Measurements from ENCODE around the gene SELENOS. TPM values are rescaled to one million over a fixed set of nuclear protein-coding genes. Genes with fewer than 3 reads are reported as not detected.
A peak's percentile ranks its signal among the peaks of the same experiment; 100 is the strongest.

Gene SELENOS
- total and polyA plus RNA-seq, 9 of the 15 experiments (the other 6 are each of a cell fraction or from before 2014, with no cell fraction given) = 24.9 to 57.4 (median 47.9) TPM

DNA sequence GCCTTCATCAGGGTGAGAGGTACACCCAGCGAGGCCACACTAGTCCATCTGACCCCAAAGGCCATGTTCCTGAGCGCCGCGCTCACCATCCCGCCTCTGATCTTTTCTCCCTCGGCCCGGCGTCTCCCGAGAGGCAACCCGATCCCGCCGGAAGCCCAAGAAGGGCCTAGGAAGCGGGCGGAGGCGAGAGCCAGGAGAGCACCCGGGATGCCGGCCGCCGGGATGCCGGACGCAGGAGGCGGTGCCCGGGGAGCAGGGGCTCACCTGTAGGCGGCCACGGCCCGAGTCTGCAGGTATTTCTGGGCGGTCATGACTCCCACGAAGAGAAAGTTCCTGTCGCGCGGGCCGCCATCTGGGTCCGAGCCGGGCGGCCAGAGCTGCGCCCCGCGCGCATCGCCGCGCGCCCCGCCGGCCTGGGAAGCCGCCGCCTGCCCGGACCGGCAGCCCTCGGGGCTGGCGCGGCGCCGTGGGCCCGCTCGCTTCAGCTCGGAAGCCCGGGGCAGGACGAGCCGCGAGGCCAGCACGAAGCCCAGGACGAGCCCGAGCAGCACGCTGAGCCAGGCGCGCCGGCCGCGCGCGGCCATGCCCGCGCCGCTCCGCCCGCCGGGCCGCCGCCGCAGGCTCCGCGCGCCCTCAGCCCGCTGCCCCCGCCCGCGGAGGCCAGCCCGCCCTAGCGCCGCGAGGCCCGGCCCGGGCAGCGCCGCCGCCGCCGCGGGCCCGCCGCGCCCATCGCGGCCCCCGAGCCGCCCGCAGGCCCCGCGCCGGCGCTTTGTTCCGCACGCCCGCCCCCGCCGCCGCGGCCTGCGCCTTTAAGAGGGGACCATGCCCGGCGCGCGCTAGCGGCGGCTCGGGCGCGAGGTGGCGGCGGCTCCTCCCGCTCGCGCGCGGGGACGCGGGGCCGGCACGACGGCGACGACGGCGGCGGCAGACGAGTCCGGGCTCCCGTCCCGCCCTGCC lies 26.1 kb downstream of the SELENOS start (continued):
- no peak for TF ChIP-seq DMBX1 (CRISPR knock-in tag; IDR thresholded peaks at IDR 0.05; ENCODE audit: borderline replicate concordance)
- TF ChIP-seq, protein P1, sequence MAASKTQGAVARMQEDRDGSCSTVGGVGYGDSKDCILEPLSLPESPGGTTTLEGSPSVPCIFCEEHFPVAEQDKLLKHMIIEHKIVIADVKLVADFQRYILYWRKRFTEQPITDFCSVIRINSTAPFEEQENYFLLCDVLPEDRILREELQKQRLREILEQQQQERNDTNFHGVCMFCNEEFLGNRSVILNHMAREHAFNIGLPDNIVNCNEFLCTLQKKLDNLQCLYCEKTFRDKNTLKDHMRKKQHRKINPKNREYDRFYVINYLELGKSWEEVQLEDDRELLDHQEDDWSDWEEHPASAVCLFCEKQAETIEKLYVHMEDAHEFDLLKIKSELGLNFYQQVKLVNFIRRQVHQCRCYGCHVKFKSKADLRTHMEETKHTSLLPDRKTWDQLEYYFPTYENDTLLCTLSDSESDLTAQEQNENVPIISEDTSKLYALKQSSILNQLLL (CRISPR knock-in tag; IDR thresholded peaks at IDR 0.05; ENCODE audit: borderline replicate concordance) = no peak
- TF ChIP-seq ERF (CRISPR knock-in tag; IDR thresholded peaks at IDR 0.05) = 0 out of 2 replicates have a peak, but pooled peaks have one; percentile 44
- no peak for TF ChIP-seq ZNF174 (CRISPR knock-in tag; IDR thresholded peaks at IDR 0.05)
- no peak for TF ChIP-seq ZNF239 (CRISPR knock-in tag; IDR thresholded peaks at IDR 0.05)
- TF ChIP-seq ZNF668 (CRISPR knock-in tag; IDR thresholded peaks at IDR 0.05) = no peak
- TF ChIP-seq ZNF644 (tag; IDR thresholded peaks at IDR 0.05; ENCODE audit: low read depth) = no peak
- no peak for TF ChIP-seq ARNT (IDR thresholded peaks at IDR 0.05)
- TF ChIP-seq DDX20 (tag; IDR thresholded peaks at IDR 0.05; ENCODE audit: low read depth) = no peak
- TF ChIP-seq TFAM (CRISPR knock-in tag; conservative IDR thresholded peaks at IDR 0.05) = no peak
- TF ChIP-seq MED1 (CRISPR knock-in tag; IDR thresholded peaks at IDR 0.05; ENCODE audit: borderline replicate concordance) = no peak
- TF ChIP-seq, protein P2, sequence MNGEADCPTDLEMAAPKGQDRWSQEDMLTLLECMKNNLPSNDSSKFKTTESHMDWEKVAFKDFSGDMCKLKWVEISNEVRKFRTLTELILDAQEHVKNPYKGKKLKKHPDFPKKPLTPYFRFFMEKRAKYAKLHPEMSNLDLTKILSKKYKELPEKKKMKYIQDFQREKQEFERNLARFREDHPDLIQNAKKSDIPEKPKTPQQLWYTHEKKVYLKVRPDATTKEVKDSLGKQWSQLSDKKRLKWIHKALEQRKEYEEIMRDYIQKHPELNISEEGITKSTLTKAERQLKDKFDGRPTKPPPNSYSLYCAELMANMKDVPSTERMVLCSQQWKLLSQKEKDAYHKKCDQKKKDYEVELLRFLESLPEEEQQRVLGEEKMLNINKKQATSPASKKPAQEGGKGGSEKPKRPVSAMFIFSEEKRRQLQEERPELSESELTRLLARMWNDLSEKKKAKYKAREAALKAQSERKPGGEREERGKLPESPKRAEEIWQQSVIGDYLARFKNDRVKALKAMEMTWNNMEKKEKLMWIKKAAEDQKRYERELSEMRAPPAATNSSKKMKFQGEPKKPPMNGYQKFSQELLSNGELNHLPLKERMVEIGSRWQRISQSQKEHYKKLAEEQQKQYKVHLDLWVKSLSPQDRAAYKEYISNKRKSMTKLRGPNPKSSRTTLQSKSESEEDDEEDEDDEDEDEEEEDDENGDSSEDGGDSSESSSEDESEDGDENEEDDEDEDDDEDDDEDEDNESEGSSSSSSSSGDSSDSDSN (IDR thresholded peaks at IDR 0.05; ENCODE audit: borderline replicate concordance in 1 of 2, low read depth in 2 of 2, low read length in 2 of 2) = peak in 1 of 2 experiments; percentile 45; a peak in 1 of 4 replicates
- peak; percentile 63 for TF ChIP-seq CHD1 (IDR thresholded peaks at IDR 0.05; ENCODE audit: low read length)
- TF ChIP-seq CXXC5 (CRISPR knock-in tag; IDR thresholded peaks at IDR 0.05) = peak; percentile 4; the same call in 1 of the 2 replicates
- TF ChIP-seq BHLHE40 (IDR thresholded peaks at IDR 0.05; ENCODE audit: low read length) = no peak
- no peak for TF ChIP-seq PHTF2 (CRISPR knock-in tag; IDR thresholded peaks at IDR 0.05)
- TF ChIP-seq, protein P3, sequence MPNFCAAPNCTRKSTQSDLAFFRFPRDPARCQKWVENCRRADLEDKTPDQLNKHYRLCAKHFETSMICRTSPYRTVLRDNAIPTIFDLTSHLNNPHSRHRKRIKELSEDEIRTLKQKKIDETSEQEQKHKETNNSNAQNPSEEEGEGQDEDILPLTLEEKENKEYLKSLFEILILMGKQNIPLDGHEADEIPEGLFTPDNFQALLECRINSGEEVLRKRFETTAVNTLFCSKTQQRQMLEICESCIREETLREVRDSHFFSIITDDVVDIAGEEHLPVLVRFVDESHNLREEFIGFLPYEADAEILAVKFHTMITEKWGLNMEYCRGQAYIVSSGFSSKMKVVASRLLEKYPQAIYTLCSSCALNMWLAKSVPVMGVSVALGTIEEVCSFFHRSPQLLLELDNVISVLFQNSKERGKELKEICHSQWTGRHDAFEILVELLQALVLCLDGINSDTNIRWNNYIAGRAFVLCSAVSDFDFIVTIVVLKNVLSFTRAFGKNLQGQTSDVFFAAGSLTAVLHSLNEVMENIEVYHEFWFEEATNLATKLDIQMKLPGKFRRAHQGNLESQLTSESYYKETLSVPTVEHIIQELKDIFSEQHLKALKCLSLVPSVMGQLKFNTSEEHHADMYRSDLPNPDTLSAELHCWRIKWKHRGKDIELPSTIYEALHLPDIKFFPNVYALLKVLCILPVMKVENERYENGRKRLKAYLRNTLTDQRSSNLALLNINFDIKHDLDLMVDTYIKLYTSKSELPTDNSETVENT (CRISPR knock-in tag; IDR thresholded peaks at IDR 0.05) = 0 out of 2 replicates have a peak, but pooled peaks have one; percentile 50
- TF ChIP-seq TAF1 (IDR thresholded peaks at IDR 0.05; ENCODE audit: control insufficient read depth, extremely low read depth, insufficient read depth, low read length, severe bottlenecking) = no peak
- no peak for TF ChIP-seq SIN3B (IDR thresholded peaks at IDR 0.05; ENCODE audit: low read depth)
- TF ChIP-seq PHB2 (IDR thresholded peaks at IDR 0.05; ENCODE audit: low read depth) = no peak
- TF ChIP-seq ZNF583 (CRISPR knock-in tag; IDR thresholded peaks at IDR 0.05) = no peak
- 0 out of 2 replicates have a peak, but pooled peaks have one; percentile 10 for TF ChIP-seq POLR2G (IDR thresholded peaks at IDR 0.05; ENCODE audit: low read depth, low read length)

Data from K562 (cell line).